Posterior vena cava (tissue), 2 donors: ENCODE data around the gene PPY. TPM values are rescaled to one million over a fixed set of nuclear protein-coding genes. Genes with fewer than 3 reads are reported as not detected.
"Not testable (repeated sequence)": the region's sequence is repeated elsewhere in the genome, so short reads cannot be mapped to it uniquely, and the experiment has no call there.

ENCODE experiments used
- DNase-seq: peaks from one replicate; pipeline ENCODE4 v3.0.0-alpha.2; 2020; ENCODE audit warnings: low spot score
- intact Hi-C, 2 donors: fragments of 100-400 bp; cut with DNase I; formaldehyde crosslinking; loops; one replicate each; pipeline versions ENCODE4 v1.14.1 to v1.14.2; 2022 to 2023
- total RNA-seq, 2 donors: library from RNA; stranded (reverse); fragmentation: NEBNext Ultra II Directional; extraction: Animal tissue kit (Norgen Biotek cat#: 25700); gene quantifications; one replicate each; pipeline ENCODE4 v1.2.1, GENCODE V29; 2021
- donor health status: DM: yes; HTN: yes; CAD: no.
- donor health status: DM: yes; HTN: yes; CAD: no.

Gene PPY
- total RNA-seq, 2 donors from 2014 or later, result not detected

GRCh38 chr17:43970366-43970765, 28.1 kb upstream of the PPY start:
- peak; percentile 7 for DNase-seq
- intact Hi-C loops, result no loop called here

- intact Hi-C loops, result no loop called here
- peak; percentile 31 for DNase-seq
Measured at GRCh38 chr17:43967251-43967875, 25.1 kb upstream of the PPY start.

GRCh38 chr17:43966276-43966675, 24.0 kb upstream of the PPY start:
- no peak for DNase-seq
- intact Hi-C loops, result no loop called here

GRCh38 chr17:43962479-43962878, 20.2 kb upstream of the PPY start:
- peak; percentile 26 for DNase-seq
- intact Hi-C loops, result no loop called here

GRCh38 chr17:43961954-43962353, 19.7 kb upstream of the PPY start:
- intact Hi-C loops, result no loop called here
- DNase-seq, result no peak

- DNase-seq, intact Hi-C loops: not testable (repeated sequence)
Measured at GRCh38 chr17:43961292-43961691, 19.0 kb upstream of the PPY start.

- intact Hi-C loops, result no loop called here
- DNase-seq, result no peak
Measured at GRCh38 chr17:43958748-43959352, 16.6 kb upstream of the PPY start.

- intact Hi-C loops, result no loop called here
- DNase-seq, result no peak
Measured at GRCh38 chr17:43956222-43956621, 13.9 kb upstream of the PPY start.

GRCh38 chr17:43953746-43954145, 11.5 kb upstream of the PPY start, which contains the start of gene PYY:
Gene PYY, minus strand, starts transcription at chr17:43953940. Its CDS starts 457 bp downstream, at chr17:43953483.
- DNase-seq, result no peak
- intact Hi-C loops, result no loop called here

- intact Hi-C loops, result no loop called here
Measured at GRCh38 chr17:43952724-43953666, 10.7 kb upstream of the PPY start.

GRCh38 chr17:43952351-43952723, 10.1 kb upstream of the PPY start:
- intact Hi-C loops, result no loop called here
- DNase-seq, result no peak

More at GRCh38 chr17:43952724-43953666, 10.7 kb upstream of the PPY start:
- DNase-seq, result no peak

- DNase-seq, result no peak
- intact Hi-C loops, result no loop called here
Measured at GRCh38 chr17:43951750-43952149, 9.5 kb upstream of the PPY start.

- intact Hi-C loops, result no loop called here
- no peak for DNase-seq
Measured at GRCh38 chr17:43950554-43950953, 8.3 kb upstream of the PPY start.

GRCh38 chr17:43949781-43950180, 7.5 kb upstream of the PPY start:
- intact Hi-C loops, result loop anchor here in 1 of 2 donors (10.0 kb wide), 2 partner anchors 95 to 215 kb away; no protein-coding TSS in a partner anchor
- no peak for DNase-seq

GRCh38 chr17:43946781-43947180, 4.5 kb upstream of the PPY start:
- no peak for DNase-seq
- intact Hi-C loops, result loop anchor here in 1 of 2 donors (10.0 kb wide), 2 partner anchors 98 to 218 kb away; no protein-coding TSS in a partner anchor

GRCh38 chr17:43945074-43945829, 3.0 kb upstream of the PPY start:
- intact Hi-C loops, result loop anchor here in 1 of 2 donors (10.0 kb wide), 2 partner anchors 100 to 220 kb away; no protein-coding TSS in a partner anchor
- DNase-seq, result no peak

- DNase-seq, result no peak
- intact Hi-C loops, result loop anchor here (1.0 to 10.0 kb wide), 4 partner anchors 19 to 224 kb away; no protein-coding TSS in a partner anchor
Measured at GRCh38 chr17:43940630-43941029, 1.6 kb downstream of the PPY start.

- intact Hi-C loops, result loop anchor here in 1 of 2 donors (5.0 to 10.0 kb wide), 3 partner anchors 57 to 225 kb away; no protein-coding TSS in a partner anchor
- no peak for DNase-seq
Measured at GRCh38 chr17:43939886-43940285, 2.4 kb downstream of the PPY start.

GRCh38 chr17:43939452-43939851, 2.8 kb downstream of the PPY start:
- DNase-seq, intact Hi-C loops: not testable (repeated sequence)
